Sigmoid colon (tissue), 7 donors: ENCODE data around the gene STXBP2. TPM values are rescaled to one million over a fixed set of nuclear protein-coding genes. Genes with fewer than 3 reads are reported as not detected.

Experiments used
- DNase-seq: peaks from one replicate; pipeline ENCODE4 v3.0.0-alpha.2; 2019
- H3K27ac ChIP-seq, 4 donors: fragments of 200-600 bp; sonication (generic); one replicate each; pipeline ENCODE4 v1.5.1; 2016 to 2019; ENCODE audit warnings: mild to moderate bottlenecking in 1 of 4
- H3K27me3 ChIP-seq, 3 donors: fragments of 200-600 bp; sonication (generic); one replicate each; pipeline ENCODE4 v1.5.1; 2019; ENCODE audit warnings: mild to moderate bottlenecking in 1 of 3
- H3K36me3 ChIP-seq, 4 donors: fragments of 200-600 bp; sonication (generic); one replicate each; pipeline ENCODE4 v1.5.1; 2016 to 2019
- H3K4me1 ChIP-seq, 4 donors: fragments of 200-600 bp; sonication (generic); one replicate each; pipeline ENCODE4 v1.5.1; 2017 to 2019
- H3K4me3 ChIP-seq, 4 donors: fragments of 200-600 bp; sonication (generic); one replicate each; pipeline ENCODE4 v1.5.1; 2017 to 2019; ENCODE audit warnings: mild to moderate bottlenecking in 2 of 4, moderate library complexity in 1 of 4
- H3K9me3 ChIP-seq, 4 donors: fragments of 200-600 bp in 3 of 4; sonication (generic) in 3 of 4; one replicate each; pipeline versions ENCODE4 v1.5.1 to v1.6.1; 2013 to 2019
- EP300 ChIP-seq, 4 donors: sonication (generic); formaldehyde crosslinking; IDR thresholded peaks; one replicate each; pipeline ENCODE4 v1.6.1; 2017; ENCODE audit warnings: antibody characterized with exemption in 4 of 4
- POLR2A ChIP-seq, 2 donors: fragments of 450-650 bp; IDR thresholded peaks; one replicate each; pipeline ENCODE4 v1.6.1; 2016; ENCODE audit warnings: antibody characterized with exemption in 2 of 2, mild to moderate bottlenecking in 2 of 2, moderate library complexity in 2 of 2
- POLR2AphosphoS5 ChIP-seq, 4 donors: sonication (generic); formaldehyde crosslinking; IDR thresholded peaks; one replicate each; pipeline ENCODE4 v1.6.1; 2017; ENCODE audit warnings: antibody characterized with exemption in 4 of 4
- WGBS, 2 donors: extraction: QIAGEN DNeasy Blood & Tissue Kit; methylation state at CpG; one replicate each; pipeline ENCODE4 v1.1.7; 2013; 5-methylcytosine and 5-hydroxymethylcytosine counted together
- intact Hi-C: fragments of 100-400 bp; cut with DNase I; formaldehyde crosslinking; loops from one replicate; pipeline ENCODE4 v1.15.1; 2023
- polyA plus RNA-seq, 3 donors: library from polyadenylated mRNA; stranded (reverse); fragments of 200-250 nt; gene quantifications; one replicate each; pipeline ENCODE4 v1.2.3, GENCODE V29; 2013
- total RNA-seq, 4 donors: library from RNA; depleted of rRNA; stranded (reverse); fragments of >200 nt; gene quantifications; one replicate each; pipeline ENCODE4 v1.1.0, GENCODE V29; 2016
- TF ChIP-seq, protein P1 (sequence below), 4 experiments: fragments of 450-650 bp in 3 of 4; fragments of 200-600 bp in 1 of 4; IDR thresholded peaks; one replicate each; pipeline ENCODE4 v1.5.1; 2016 to 2019; ENCODE audit warnings: antibody characterized with exemption in 4 of 4, mild to moderate bottlenecking in 3 of 4, moderate library complexity in 2 of 4
- donor health status: healthy with polysubstance abuse.
- donor health status: Bipolar disorder and iron deficiency.
- donor health status: healthy.

STXBP2 gene
- total and polyA plus RNA-seq, 7 donors, result 5.9 to 163 (median 9.3) TPM

DNA sequence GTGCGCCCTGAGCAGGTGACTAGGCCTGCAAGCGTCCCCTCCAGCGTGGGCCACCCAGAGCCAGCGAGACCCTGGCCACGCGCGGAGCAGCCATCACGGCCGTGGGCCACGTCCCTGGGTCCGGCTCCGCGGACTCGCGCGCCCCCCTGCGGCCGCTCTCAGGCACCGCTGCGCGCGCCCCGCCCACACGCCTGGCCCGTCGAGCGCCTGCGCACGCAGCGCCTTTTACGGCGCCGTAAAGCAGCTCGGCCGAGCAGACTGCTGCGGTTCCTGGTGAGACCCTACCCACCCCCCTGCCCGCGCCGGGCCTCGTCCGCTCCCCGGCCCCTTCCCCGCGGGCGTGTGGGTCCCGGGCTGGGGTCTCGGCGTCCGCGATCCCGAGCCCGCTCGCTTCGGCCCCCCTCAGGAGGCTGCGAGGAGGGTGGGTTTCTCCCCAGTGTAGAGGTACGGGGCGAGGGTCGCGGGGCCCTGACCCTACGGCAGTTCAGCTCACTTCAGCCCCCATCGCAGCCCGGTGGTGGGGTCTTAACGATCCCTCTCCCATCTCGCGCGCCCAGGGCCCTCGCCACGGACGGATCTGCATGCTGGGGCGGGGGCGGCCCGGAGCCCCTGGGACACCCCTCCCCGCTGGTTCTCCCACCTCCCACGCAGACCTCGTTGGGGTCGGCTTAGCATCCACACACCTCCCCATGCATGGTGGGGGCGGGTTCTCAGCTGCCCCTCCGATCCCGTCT lies 43.9 kb downstream of the STXBP2 start, which contains the start of gene TRAPPC5:
TRAPPC5 (plus strand) TSS at position 228 of the 734 bp plus-strand sequence. CDS start 1,421 bp downstream, outside the sequence.
- peak; percentile 89 for DNase-seq
- Histone ChIP-seq H3K4me3 (peak within 1 kb of the TSS; percentile 94 to 98 (median 97)), H3K9me3 (no peaks in the 10 kb centered on the region), H3K27me3 (peaks cover 0 to 40% (median 15%) of the 10 kb centered on the region in 3 donors), H3K27ac (peak within 1 kb of the TSS; percentile 86 to 90 (median 86)), H3K36me3 (peaks cover 0 to 25% (median 19%) of the 10 kb centered on the region in 4 donors), H3K4me1 (peaks cover 0 to 22% (median 14%) of the 10 kb centered on the region in 4 donors)
- intact Hi-C loops, result loop anchor here (1.0 to 5.0 kb wide), 4 partner anchors 28 to 122 kb away; partner anchors contain the start of genes PET100 and XAB2
- TF ChIP-seq, protein P1, sequence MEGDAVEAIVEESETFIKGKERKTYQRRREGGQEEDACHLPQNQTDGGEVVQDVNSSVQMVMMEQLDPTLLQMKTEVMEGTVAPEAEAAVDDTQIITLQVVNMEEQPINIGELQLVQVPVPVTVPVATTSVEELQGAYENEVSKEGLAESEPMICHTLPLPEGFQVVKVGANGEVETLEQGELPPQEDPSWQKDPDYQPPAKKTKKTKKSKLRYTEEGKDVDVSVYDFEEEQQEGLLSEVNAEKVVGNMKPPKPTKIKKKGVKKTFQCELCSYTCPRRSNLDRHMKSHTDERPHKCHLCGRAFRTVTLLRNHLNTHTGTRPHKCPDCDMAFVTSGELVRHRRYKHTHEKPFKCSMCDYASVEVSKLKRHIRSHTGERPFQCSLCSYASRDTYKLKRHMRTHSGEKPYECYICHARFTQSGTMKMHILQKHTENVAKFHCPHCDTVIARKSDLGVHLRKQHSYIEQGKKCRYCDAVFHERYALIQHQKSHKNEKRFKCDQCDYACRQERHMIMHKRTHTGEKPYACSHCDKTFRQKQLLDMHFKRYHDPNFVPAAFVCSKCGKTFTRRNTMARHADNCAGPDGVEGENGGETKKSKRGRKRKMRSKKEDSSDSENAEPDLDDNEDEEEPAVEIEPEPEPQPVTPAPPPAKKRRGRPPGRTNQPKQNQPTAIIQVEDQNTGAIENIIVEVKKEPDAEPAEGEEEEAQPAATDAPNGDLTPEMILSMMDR (IDR thresholded peaks at IDR 0.05), result peak; percentile 8 to 99 (median 42)
- TF ChIP-seq POLR2AphosphoS5 (IDR thresholded peaks at IDR 0.05) (peak in 3 of 4 donors; percentile 66 to 77 (median 73)), POLR2A (IDR thresholded peaks at IDR 0.05) (no peak)
- WGBS, 2 donors, result 0% methylated on average over 79 of the region's 79 CpGs

GRCh38 chr19:7681340-7682174 lies 44.6 kb downstream of the STXBP2 start:
- TF ChIP-seq, protein P1 (IDR thresholded peaks at IDR 0.05), result peak in 3 of 4 experiments; percentile 43 to 50 (median 44)
- TF ChIP-seq POLR2A (IDR thresholded peaks at IDR 0.05) (no peak), EP300 (IDR thresholded peaks at IDR 0.05) (no peak), POLR2AphosphoS5 (IDR thresholded peaks at IDR 0.05) (peak in 1 of 4 donors; percentile 11)
- no peaks in the 10 kb centered on the region for H3K9me3 ChIP-seq
- H3K27ac ChIP-seq, result peak overlapping the region; percentile 86 to 90 (median 86)
- intact Hi-C loops, result loop anchor here (2.0 to 5.0 kb wide), 3 partner anchors 53 to 121 kb away; partner anchors contain the start of genes PET100 and XAB2
- peak overlapping the region; percentile 94 to 98 (median 97) for H3K4me3 ChIP-seq
- peak; percentile 87 for DNase-seq
- peaks cover 0 to 33% (median 12%) of the 10 kb centered on the region in 3 donors for H3K27me3 ChIP-seq
- H3K36me3 ChIP-seq, result peaks cover 0 to 25% (median 19%) of the 10 kb centered on the region in 4 donors
- peaks cover 0 to 22% (median 14%) of the 10 kb centered on the region in 4 donors for H3K4me1 ChIP-seq
- 8 to 14% methylated on average over 43 of the region's 43 CpGs for WGBS, 2 donors

GRCh38 chr19:7682175-7682855 lies 45.4 kb downstream of the STXBP2 start:
- intact Hi-C loops, result loop anchor here (5.0 kb wide), 2 partner anchors 115 to 120 kb away; no protein-coding TSS in a partner anchor
- H3K27ac ChIP-seq, result peak overlapping the region; percentile 15 to 90 (median 86)
- H3K36me3 ChIP-seq, result peaks cover 0 to 25% (median 19%) of the 10 kb centered on the region in 4 donors
- peaks cover 0 to 25% (median 12%) of the 10 kb centered on the region in 3 donors for H3K27me3 ChIP-seq
- TF ChIP-seq POLR2AphosphoS5 (IDR thresholded peaks at IDR 0.05), result no peak
- no peak for TF ChIP-seq EP300 (IDR thresholded peaks at IDR 0.05)
- TF ChIP-seq, protein P1 (IDR thresholded peaks at IDR 0.05), result no peak
- TF ChIP-seq POLR2A (IDR thresholded peaks at IDR 0.05), result no peak
- DNase-seq, result no peak
- H3K4me1 ChIP-seq, result peaks cover 0 to 22% (median 14%) of the 10 kb centered on the region in 4 donors
- H3K4me3 ChIP-seq, result peak overlapping the region in 3 of 4 donors; percentile 94 to 98 (median 98)
- WGBS, 2 donors, result 88 to 95% methylated on average over 74 of the region's 74 CpGs
- no peaks in the 10 kb centered on the region for H3K9me3 ChIP-seq
